GM21515 (cell line): ENCODE measurements around the gene HES2.
"Not testable (repeated sequence)": the region's sequence is repeated elsewhere in the genome, so short reads cannot be mapped to it uniquely, and the experiment has no call there.

Source experiments
- ATAC-seq: cut with Tn5 transposase; IDR thresholded peaks from one replicate; pipeline ENCODE4 v1.9.1; 2021; ENCODE audit not compliant: unreplicated experiment

HES2 gene

DNA sequence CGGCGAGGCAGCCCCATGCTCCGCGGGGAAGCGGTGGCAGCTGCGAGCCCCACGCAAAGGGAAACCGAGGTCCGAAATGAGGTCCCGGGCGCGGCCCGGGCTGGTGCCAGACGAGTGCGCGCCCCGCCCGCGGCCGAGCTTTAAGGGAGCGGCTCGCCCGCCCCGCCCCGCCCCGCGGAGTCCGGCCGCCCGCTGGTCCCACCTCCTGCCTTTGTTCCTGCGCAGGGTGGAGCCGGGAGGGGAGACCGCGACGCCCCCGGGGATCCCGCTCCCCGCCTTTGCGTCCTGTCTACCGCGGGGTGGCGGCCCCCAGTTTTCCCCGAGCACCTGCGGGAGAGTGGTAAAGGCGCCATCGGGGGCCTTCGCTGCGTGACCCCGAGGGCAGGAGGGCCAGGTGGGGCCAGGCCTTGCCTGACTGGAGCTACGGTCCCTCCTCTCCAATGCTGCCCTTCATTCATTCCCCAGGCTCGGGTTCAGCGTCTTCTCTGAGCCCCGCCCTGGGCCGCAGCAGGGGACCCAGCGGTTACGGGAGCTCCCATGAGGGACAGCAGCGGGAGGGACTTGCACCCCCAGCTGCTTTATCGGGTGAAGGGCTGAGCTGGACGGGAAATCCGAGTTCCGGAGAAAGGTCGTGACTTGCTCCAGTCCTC is at the start of gene HES2:
Gene HES2 (minus strand): TSS at position 116 of the 650 bp plus-strand sequence. CDS start 99 bp downstream, at position 17.
- ATAC-seq = no peak

GRCh38 chr1:6468729-6469461 is 49.2 kb upstream of the HES2 start:
- ATAC-seq = no peak

GRCh38 chr1:6467744-6468688 is 48.3 kb upstream of the HES2 start:
- no peak for ATAC-seq

- no peak for ATAC-seq
Observed at GRCh38 chr1:6467224-6467623, 47.5 kb upstream of the HES2 start.

GRCh38 chr1:6466751-6467150 is 47.0 kb upstream of the HES2 start:
- ATAC-seq = no peak

DNA sequence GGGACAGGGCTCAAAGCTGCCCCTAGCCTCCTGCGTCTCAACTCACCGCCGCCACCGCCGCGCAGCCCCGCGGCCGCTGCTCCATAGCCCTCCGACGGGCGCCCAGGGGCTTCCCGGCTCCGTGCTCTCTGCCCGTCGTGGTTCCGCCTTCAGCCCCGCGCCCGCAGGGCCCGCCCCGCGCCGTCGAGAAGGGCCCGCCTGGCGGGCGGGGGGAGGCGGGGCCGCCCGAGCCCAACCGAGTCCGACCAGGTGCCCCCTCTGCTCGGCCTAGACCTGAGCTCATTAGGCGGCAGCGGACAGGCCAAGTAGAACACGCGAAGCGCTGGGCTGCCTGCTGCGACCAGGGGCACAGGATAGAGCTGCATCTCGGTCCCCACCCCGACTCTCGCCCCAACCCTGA is 46.3 kb upstream of the HES2 start, which contains the start of gene TNFRSF25:
Gene TNFRSF25 (minus strand): TSS at position 151 of the 400 bp plus-strand sequence. CDS start 66 bp downstream, at position 85.
- no peak for ATAC-seq

- ATAC-seq = no peak
Observed at GRCh38 chr1:6465461-6466005, 45.8 kb upstream of the HES2 start.

DNA sequence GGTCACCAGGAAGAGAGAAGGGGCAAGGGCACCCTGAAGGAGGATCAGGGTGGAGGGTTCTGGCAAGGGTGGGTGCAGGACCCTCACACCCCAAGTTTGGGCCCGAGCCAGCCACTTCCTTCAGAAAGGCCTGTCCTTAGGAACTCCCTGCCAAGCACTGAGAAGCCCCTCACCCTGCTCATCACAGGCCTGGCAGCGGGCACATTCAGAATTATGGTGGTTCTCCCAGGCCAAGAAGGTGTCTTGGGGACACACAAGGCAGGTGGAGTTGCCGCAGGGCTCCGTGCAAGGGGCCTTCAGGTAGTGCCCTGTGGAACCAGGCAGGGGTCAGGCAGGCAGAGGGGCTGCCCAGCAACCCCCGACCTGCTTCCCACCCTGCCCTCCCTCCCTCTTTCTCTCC is 45.2 kb upstream of the HES2 start:
- ATAC-seq = no peak

GRCh38 chr1:6464514-6464836 is 44.8 kb upstream of the HES2 start:
- no peak for ATAC-seq

DNA sequence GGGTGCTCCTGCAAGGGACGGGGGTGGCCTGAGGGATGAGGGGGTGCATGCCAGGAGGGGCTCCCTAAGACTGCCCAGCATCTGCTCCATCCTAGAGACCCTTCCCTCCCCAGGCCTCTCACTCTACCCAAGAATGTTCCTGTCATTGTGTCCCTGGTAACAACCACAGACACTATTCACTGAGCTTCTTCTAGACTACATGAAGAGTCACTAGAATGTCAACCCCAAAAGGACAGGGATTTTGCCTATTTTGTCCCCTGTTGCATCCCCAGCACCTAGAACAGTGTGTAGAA is 43.3 kb upstream of the HES2 start:
- no peak for ATAC-seq

DNA sequence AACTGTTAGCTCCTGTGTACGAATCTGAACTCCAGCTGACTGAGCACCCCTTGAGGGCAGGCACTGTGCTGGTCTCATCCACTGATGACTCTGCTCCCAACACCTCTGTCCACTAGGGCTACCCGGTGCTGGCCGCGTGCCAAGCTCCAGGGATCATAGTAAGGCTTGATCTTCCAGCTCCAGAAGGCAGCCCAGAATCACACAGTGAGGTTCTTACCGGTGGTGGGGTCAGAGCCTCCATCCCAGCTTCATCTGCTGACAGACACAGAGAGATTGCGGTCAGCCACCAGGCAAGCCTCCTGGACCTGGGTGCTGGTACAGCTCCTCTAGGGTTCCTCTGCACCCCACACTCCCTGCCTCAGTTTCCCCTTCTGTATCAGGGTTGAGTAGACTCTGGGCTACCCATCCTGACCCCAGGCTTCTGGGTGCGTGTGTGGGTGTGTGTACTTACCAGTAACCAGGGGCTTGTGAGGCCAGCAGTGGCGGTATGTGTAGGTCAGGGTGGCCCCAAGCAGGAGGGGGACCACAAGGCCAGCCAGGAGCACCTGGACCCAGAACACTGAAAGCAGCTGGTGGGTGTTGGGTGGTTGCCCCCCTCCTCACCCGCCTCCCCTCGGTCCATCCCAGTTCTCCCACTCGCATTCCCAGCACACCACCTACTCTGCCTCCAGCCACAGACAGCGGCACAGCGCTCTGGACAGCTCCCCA is 42.8 kb upstream of the HES2 start:
- ATAC-seq = no peak

- no peak for ATAC-seq
Observed at GRCh38 chr1:6461538-6462411, 42.1 kb upstream of the HES2 start.

DNA sequence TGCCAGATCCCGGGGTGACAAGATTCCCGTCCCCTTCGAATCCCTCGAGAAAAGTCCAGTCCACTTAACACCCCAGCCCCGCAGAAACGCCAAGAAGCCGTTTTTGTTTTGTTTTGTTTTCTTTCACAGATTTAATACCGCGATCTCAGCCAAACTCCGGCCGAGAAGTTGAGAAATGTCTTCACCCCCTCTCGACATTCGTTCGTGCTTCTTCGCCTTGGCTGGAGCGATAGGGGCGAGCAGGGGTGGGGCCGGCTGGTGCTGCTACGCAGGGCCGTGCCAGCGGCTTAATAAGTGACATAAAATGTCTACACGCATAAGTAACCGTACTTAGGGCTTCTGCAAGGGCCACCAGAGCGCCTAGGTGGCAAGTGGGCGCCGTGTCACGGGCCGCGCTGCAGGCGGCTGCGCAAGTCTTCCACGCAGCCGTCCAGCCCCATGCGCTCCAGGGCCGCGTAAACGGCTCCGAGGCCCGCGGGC is 41.4 kb upstream of the HES2 start:
- no peak for ATAC-seq

DNA sequence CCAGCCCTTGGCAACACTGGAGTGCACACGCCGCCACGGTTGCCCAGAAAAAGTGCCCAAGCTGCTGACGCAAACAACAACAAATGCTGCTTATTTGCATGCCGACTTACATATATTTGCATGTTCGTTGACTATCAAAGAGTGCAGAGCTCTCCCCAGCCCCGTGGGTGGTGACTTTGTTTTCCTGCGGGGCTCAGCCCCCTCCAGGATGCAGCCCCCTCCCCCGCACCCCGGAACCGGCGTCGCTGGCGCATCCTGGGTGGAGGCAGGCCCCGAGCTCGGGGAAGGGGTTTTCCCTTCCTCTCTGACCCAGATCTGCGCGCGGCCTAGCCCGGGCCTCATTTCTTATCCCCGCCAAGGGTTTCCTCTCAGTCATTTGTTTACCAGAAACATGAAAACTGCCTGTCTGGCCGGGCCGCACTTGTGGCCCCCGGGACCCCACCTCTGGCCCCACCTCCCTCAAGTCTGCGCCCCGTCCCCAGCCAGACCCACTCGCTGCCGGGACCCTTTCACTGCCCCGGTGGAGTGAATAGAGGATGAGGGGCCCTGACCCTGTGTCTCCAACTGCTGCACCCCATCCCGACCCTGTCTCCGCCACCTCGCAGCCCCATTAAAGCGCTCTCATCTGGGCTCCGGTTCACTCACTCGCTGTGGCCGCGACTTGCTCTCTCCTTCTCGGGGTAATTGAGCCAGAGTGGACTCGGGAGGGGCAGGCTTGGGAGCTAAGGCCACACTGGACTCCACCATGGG is 40.8 kb upstream of the HES2 start:
- ATAC-seq = no peak

- no peak for ATAC-seq
Observed at GRCh38 chr1:6459850-6460265, 40.1 kb upstream of the HES2 start.

DNA sequence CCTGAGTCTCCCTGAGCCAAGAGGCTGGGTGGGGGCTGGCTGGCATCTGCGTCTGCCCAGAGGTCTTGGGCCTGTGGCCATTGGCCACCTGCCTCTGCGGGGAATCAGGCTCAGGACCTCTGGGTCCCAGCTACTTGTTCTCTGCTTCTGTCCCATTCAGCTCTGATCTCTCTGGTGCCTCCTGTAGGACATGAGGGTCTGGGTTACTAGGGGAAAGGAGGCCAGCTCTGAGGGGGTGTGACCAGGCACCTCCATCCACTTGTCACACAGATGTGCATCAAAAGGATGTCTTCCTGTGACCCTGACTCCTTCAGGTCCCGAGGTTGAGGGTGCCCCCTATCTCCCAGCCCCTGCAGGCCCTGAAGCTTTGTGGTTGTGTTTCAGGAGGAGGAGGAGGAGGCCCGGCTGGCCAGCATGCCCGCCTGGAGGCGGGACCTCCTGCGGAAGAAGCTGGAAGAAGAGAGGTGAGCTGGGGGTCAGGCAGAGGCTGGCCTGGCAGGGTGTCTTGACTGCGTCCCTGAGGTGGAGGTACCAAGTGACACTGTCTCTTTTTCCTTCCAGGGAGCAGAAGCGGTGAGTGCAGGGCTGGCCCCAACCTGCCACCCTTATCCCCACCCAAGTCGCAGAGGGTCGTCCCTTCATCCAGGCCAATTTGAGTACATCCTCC is 37.2 kb upstream of the HES2 start:
- no peak for ATAC-seq

GRCh38 chr1:6455752-6456520 is 36.2 kb upstream of the HES2 start:
- not testable (repeated sequence) for ATAC-seq
